GM12892 (cell line): ENCODE data around the gene KCNN1.

ENCODE experiments used
- DNase-seq: peaks from one replicate; pipeline ENCODE4 v3.0.0; 2011; ENCODE audit not compliant: insufficient read length
- FAIRE-seq: peaks from 2 replicates; lab custom pipeline; 2011; peaks lifted over from hg19 to GRCh38; lab: Jason Lieb, UNC
- POLR2A ChIP-seq: IDR thresholded peaks from 2 replicates; pipeline ENCODE4 v1.6.1; 2011; ENCODE audit warnings: low read depth, low read length, control low read depth
- POLR2AphosphoS5 ChIP-seq: IDR thresholded peaks from 2 replicates; pipeline ENCODE4 v1.6.1; 2011; ENCODE audit warnings: low read depth, low read length, control low read depth
- TAF1 ChIP-seq: IDR thresholded peaks from 2 replicates; pipeline ENCODE4 v1.6.1; 2011; ENCODE audit warnings: low read depth, mild to moderate bottlenecking, control low read depth, low read length, borderline replicate concordance

Gene KCNN1

GRCh38 chr19:17963936-17964691 is 2.8 kb upstream of the KCNN1 start:
- FAIRE-seq, result no peak
- TF ChIP-seq TAF1 (no peak), POLR2AphosphoS5 (no peak), POLR2A (no peak)
- DNase-seq, result no peak

GRCh38 chr19:17965370-17966128 is 1.4 kb upstream of the KCNN1 start:
- DNase-seq, result no peak
- FAIRE-seq, result no peak
- TF ChIP-seq TAF1, result no peak
- no peak for TF ChIP-seq POLR2A
- TF ChIP-seq POLR2AphosphoS5, result no peak

GRCh38 chr19:17966129-17966483 is 801 bp upstream of the KCNN1 start:
- DNase-seq, result no peak
- no peak for FAIRE-seq
- TF ChIP-seq POLR2AphosphoS5 (no peak), POLR2A (no peak), TAF1 (no peak)

- no peak for FAIRE-seq
- no peak for DNase-seq
- TF ChIP-seq POLR2A (no peak), POLR2AphosphoS5 (no peak), TAF1 (no peak)
Measured at GRCh38 chr19:17967257-17968051, 547 bp downstream of the KCNN1 start.

- DNase-seq (no peak), FAIRE-seq (no peak)
- TF ChIP-seq POLR2AphosphoS5, result no peak
- no peak for TF ChIP-seq TAF1
- no peak for TF ChIP-seq POLR2A
Measured at GRCh38 chr19:17968362-17968761, 1.5 kb downstream of the KCNN1 start.

GRCh38 chr19:17969096-17969792 is 2.3 kb downstream of the KCNN1 start:
- no peak for TF ChIP-seq POLR2A
- TF ChIP-seq POLR2AphosphoS5, result no peak
- no peak for TF ChIP-seq TAF1
- FAIRE-seq, result no peak
- DNase-seq, result no peak

- no peak for FAIRE-seq
- TF ChIP-seq POLR2AphosphoS5, result no peak
- no peak for TF ChIP-seq TAF1
- no peak for TF ChIP-seq POLR2A
- DNase-seq, result no peak
Measured at GRCh38 chr19:17972230-17972629, 5.3 kb downstream of the KCNN1 start.

GRCh38 chr19:17973759-17974158 is 6.9 kb downstream of the KCNN1 start:
- TF ChIP-seq POLR2AphosphoS5 (no peak), TAF1 (no peak), POLR2A (no peak)
- FAIRE-seq (no peak), DNase-seq (no peak)

- TF ChIP-seq POLR2A (no peak), TAF1 (no peak), POLR2AphosphoS5 (no peak)
- FAIRE-seq, result no peak
- DNase-seq, result no peak
Measured at GRCh38 chr19:17974551-17974950, 7.6 kb downstream of the KCNN1 start.

GRCh38 chr19:17975032-17975431 is 8.1 kb downstream of the KCNN1 start:
- DNase-seq (no peak), FAIRE-seq (no peak)
- TF ChIP-seq POLR2A, result no peak
- no peak for TF ChIP-seq TAF1
- no peak for TF ChIP-seq POLR2AphosphoS5
